GM12878 (cell line): ENCODE data around the gene RPS6KA4. TPM values are rescaled to one million over a fixed set of nuclear protein-coding genes. Genes with fewer than 3 reads are reported as not detected.

Source experiments
- ATAC-seq: fragments of 200-7000 bp; cut with Tn5 transposase; 3 replicates; pipeline ENCODE4 v1.9.1; 2020; ENCODE audit warnings: mild to moderate bottlenecking, moderate library complexity
- BruUV-seq: library from RNA; stranded (reverse); fragments of 400-500 nt; replicated peaks from 2 replicates; lab custom pipeline; 2021; lab: Mats Ljungman, UMichigan
- CTCF ChIA-PET: fragments of 300-600 bp; sonication (Branson Sonifier 250); formaldehyde crosslinking; extraction: SDS; loops from one replicate; lab custom pipeline; 2021; ENCODE audit warnings: inconsistent platforms; lab: Yijun Ruan, JAX
- POLR2A ChIA-PET: fragments of 350-600 bp; formaldehyde crosslinking; extraction: SDS; loops from one replicate; lab custom pipeline; 2021; ENCODE audit warnings: inconsistent platforms; lab: Charles Lee
- RAD21 ChIA-PET: fragments of 300-600 bp; sonication (Branson Sonifier 250); formaldehyde crosslinking; loops from one replicate; lab custom pipeline; 2023; ENCODE audit warnings: antibody characterized with exemption; ENCODE audit not compliant: unreplicated experiment; lab: Charles Lee
- SMC1A ChIA-PET: fragments of 300-600 bp; sonication (Branson Sonifier 250); formaldehyde crosslinking; loops from one replicate; lab custom pipeline; 2023; ENCODE audit not compliant: unreplicated experiment, uncharacterized antibody; lab: Charles Lee
- DNase-seq: peaks from one replicate; pipeline ENCODE4 v3.0.0-alpha.2; 2011; ENCODE audit warnings: low read depth, low spot score
- FAIRE-seq: peaks from 3 replicates; lab custom pipeline; 2011; peaks lifted over from hg19 to GRCh38; lab: Jason Lieb, UNC
- H2AFZ ChIP-seq: 2 replicates; pipeline ENCODE4 v1.6.0; 2011; ENCODE audit warnings: low read depth, low read length, control low read depth; ENCODE audit not compliant: control insufficient read depth
- H3K27ac ChIP-seq: 2 replicates; pipeline ENCODE4 v1.5.1; 2011; ENCODE audit warnings: control low read depth; ENCODE audit not compliant: control insufficient read depth, insufficient read depth
- H3K27me3 ChIP-seq, 2 experiments: replicated peaks in 1 of 2; 2 replicates each; pipeline versions ENCODE4 v1.6.0 to v1.6.1; 2011; ENCODE audit warnings: low read length in 1 of 2; ENCODE audit not compliant: control insufficient read depth in 2 of 2, insufficient read depth in 2 of 2
- H3K36me3 ChIP-seq, 2 experiments: 2 replicates each; pipeline ENCODE4 v1.5.1; 2011; ENCODE audit warnings: low read length in 1 of 2; ENCODE audit not compliant: control insufficient read depth in 2 of 2, insufficient read depth in 2 of 2
- H3K4me1 ChIP-seq: 2 replicates; pipeline ENCODE4 v1.6.1; 2011; ENCODE audit warnings: mild to moderate bottlenecking, low read length, moderate library complexity, mixed read lengths; ENCODE audit not compliant: control insufficient read depth, insufficient read depth
- H3K4me2 ChIP-seq: 2 replicates; pipeline ENCODE4 v1.6.0; 2011; ENCODE audit warnings: control low read depth; ENCODE audit not compliant: control insufficient read depth, insufficient read depth
- H3K4me3 ChIP-seq: fragments of 200-600 bp; sonication (generic); 2 replicates; pipeline ENCODE4 v1.5.1; 2016
- H3K79me2 ChIP-seq: 2 replicates; pipeline ENCODE4 v1.6.0; 2011; ENCODE audit warnings: low read length; ENCODE audit not compliant: control insufficient read depth, insufficient read depth
- H3K9ac ChIP-seq: 2 replicates; pipeline ENCODE4 v1.8.0; 2011; ENCODE audit warnings: low read length, control low read depth, mixed read lengths; ENCODE audit not compliant: control insufficient read depth, insufficient read depth
- H3K9me3 ChIP-seq: replicated peaks from 3 replicates; pipeline ENCODE4 v1.5.1; 2011; ENCODE audit warnings: mild to moderate bottlenecking, low read length; ENCODE audit not compliant: control insufficient read depth, insufficient read depth
- H4K20me1 ChIP-seq: 2 replicates; pipeline ENCODE4 v1.6.0; 2011; ENCODE audit not compliant: control insufficient read depth, insufficient read depth
- ATF7 ChIP-seq: fragments of 450-650 bp; IDR thresholded peaks from 2 replicates; pipeline ENCODE4 v1.6.1; 2016; ENCODE audit warnings: low read depth, mild to moderate bottlenecking
- E2F4 ChIP-seq: IDR thresholded peaks from 2 replicates; pipeline ENCODE4 v1.6.1; 2012; ENCODE audit warnings: low read depth, low read length, improper control_type of control experiment
- FOXK2 ChIP-seq: fragments of 450-650 bp; IDR thresholded peaks from 2 replicates; pipeline ENCODE4 v1.6.1; 2017; ENCODE audit warnings: mild to moderate bottlenecking, moderate library complexity
- KDM1A ChIP-seq: fragments of 200-600 bp; sonication (generic); IDR thresholded peaks from 2 replicates; pipeline ENCODE4 v1.6.1; 2016; ENCODE audit warnings: borderline replicate concordance
- POLR2A ChIP-seq: IDR thresholded peaks from 2 replicates; pipeline ENCODE4 v1.6.1; 2011; ENCODE audit warnings: low read depth, mild to moderate bottlenecking, low read length
- RCOR1 ChIP-seq: conservative IDR thresholded peaks from 2 replicates; pipeline ENCODE4 v1.6.1; 2012; ENCODE audit warnings: low read depth, low read length, improper control_type of control experiment
- WRNIP1 ChIP-seq: IDR thresholded peaks from 2 replicates; pipeline ENCODE4 v1.6.1; 2011; ENCODE audit warnings: low read depth, low read length, improper control_type of control experiment, borderline replicate concordance
- WGBS: methylation state at CpG from one replicate; pipeline ENCODE4 v1.1.6; 2016; ENCODE audit warnings: low lambda C conversion rate; ENCODE audit not compliant: insufficient replicate concordance, insufficient coverage; ENCODE audit errors: missing lambda C conversion rate; 5-methylcytosine and 5-hydroxymethylcytosine counted together
- in situ Hi-C: fragments of 300-500 bp; cut with MboI; formaldehyde crosslinking; loops from 9 replicates; pipeline ENCODE4 v1.14.3; 2018; ENCODE audit warnings: mixed read lengths
- intact Hi-C: fragments of 100-400 bp; cut with micrococcal nuclease; formaldehyde crosslinking; loops from one replicate; pipeline ENCODE4 v1.14.2; 2022; ENCODE audit not compliant: unreplicated experiment
- polyA plus RNA-seq, 11 experiments: library from polyadenylated mRNA; depleted of rRNA in 4 of 11; unstranded in 6 of 11; stranded (reverse) in 5 of 11; fragments of >200 nt; fragmentation: Nextera tagmentation in 4 of 11; fragmentation: Illumina TruSeq in 1 of 11; extraction: Ambion mirVana in 4 of 11; extraction: Trizol in 1 of 11; gene quantifications; 1 replicate in 1 of 11; 2 replicates in 10 of 11; pipeline versions ENCODE4 v1.2.1 to v1.2.3, GENCODE V29; 2011 to 2016; ENCODE audit warnings: inconsistent platforms in 2 of 11, missing spikeins in 2 of 11, low read depth in 1 of 11
- total RNA-seq, 4 experiments: library from RNA; depleted of rRNA in 3 of 4; stranded (reverse); fragments of >200 nt in 3 of 4; fragmentation: Illumina TruSeq in 1 of 4; extraction: Trizol in 1 of 4; gene quantifications; 2 replicates each; pipeline versions ENCODE4 v1.2.1 to v1.2.3, GENCODE V29; 2013 to 2021

The RPS6KA4 gene
- total and polyA plus RNA-seq, 10 of the 15 experiments (the other 5 are each of a cell fraction or from before 2014, with no cell fraction given): 0.34 to 32.6 (median 11.3) TPM

- Histone ChIP-seq H3K4me3 (no peak overlapping the region), H3K9ac (no peak overlapping the region), H3K36me3 (peaks cover 0 to 4% of the 10 kb centered on the region in 2 experiments; a peak in 2 of 4 replicates), H3K4me1 (peaks cover 7% of the 10 kb centered on the region), H4K20me1 (no peaks in the 10 kb centered on the region), H3K27ac (no peak overlapping the region), H3K79me2 (peaks cover 25% of the 10 kb centered on the region), H2AFZ (no peak overlapping the region), H3K27me3 (no peaks in the 10 kb centered on the region), H3K4me2 (no peak overlapping the region), H3K9me3 (no peaks in the 10 kb centered on the region)
- FAIRE-seq: no peak
- no TSS peak for BruUV-seq
- DNase-seq: no peak
- TF ChIP-seq ATF7 (no peak), KDM1A (no peak), WRNIP1 (no peak)
- ChIA-PET POLR2A (interaction anchor here (2.1 kb wide), 1 partner anchor 10 kb away, joined by 6 read pairs; no protein-coding TSS in a partner anchor), RAD21 (interaction anchor here (1.6 kb wide), 1 partner anchor 11 kb away, joined by 5 read pairs; no protein-coding TSS in a partner anchor), SMC1A (no interaction called here), CTCF (interaction anchor here (3.6 kb wide), 1 partner anchor 11 kb away, joined by 18 read pairs; no protein-coding TSS in a partner anchor)
- in situ Hi-C loops (no loop called here), intact Hi-C loops (no loop called here)
- ATAC-seq: no peak
- 82% methylated on average over 5 of the region's 5 CpGs for WGBS
Observed at GRCh38 chr11:64321026-64321425, 37.9 kb upstream of the RPS6KA4 start.

- ChIA-PET CTCF (interaction anchor here (0.6 to 3.6 kb wide), 3 partner anchors 10 to 33 kb away, joined by 3 to 18 read pairs (median 3); no protein-coding TSS in a partner anchor), RAD21 (no interaction called here), SMC1A (interaction anchor here (1.5 kb wide), 1 partner anchor 10 kb away, joined by 4 read pairs; no protein-coding TSS in a partner anchor), POLR2A (interaction anchor here (2.1 kb wide), 1 partner anchor 10 kb away, joined by 6 read pairs; no protein-coding TSS in a partner anchor)
- WGBS: 88% methylated on average over 5 of the region's 5 CpGs
- TF ChIP-seq E2F4 (no peak), FOXK2 (no peak), POLR2A (no peak), RCOR1 (no peak)
- H3K79me2 ChIP-seq: peaks cover 22% of the 10 kb centered on the region
- in situ Hi-C loops: no loop called here
- no peak overlapping the region for H3K4me3 ChIP-seq
- ATAC-seq (no peak), FAIRE-seq (no peak), DNase-seq (no peak)
- no peak overlapping the region for H3K4me2 ChIP-seq
- no peak overlapping the region for H3K27ac ChIP-seq
- no peaks in the 10 kb centered on the region for H3K27me3 ChIP-seq
- no peaks in the 10 kb centered on the region for H3K9me3 ChIP-seq
- peaks cover 0 to 2% of the 10 kb centered on the region in 2 experiments; a peak in 2 of 4 replicates for H3K36me3 ChIP-seq
- BruUV-seq: no TSS peak
- H2AFZ ChIP-seq: no peak overlapping the region
- H3K9ac ChIP-seq: no peak overlapping the region
- no peaks in the 10 kb centered on the region for H4K20me1 ChIP-seq
- peaks cover 4% of the 10 kb centered on the region; the same call in 1 of the 2 replicates for H3K4me1 ChIP-seq
- intact Hi-C loops: no loop called here
Observed at GRCh38 chr11:64321533-64321932, 37.4 kb upstream of the RPS6KA4 start.
